Effector memory CD4-positive, alpha-beta T cell (primary cell): ENCODE data around the gene TUBB1.

Experiments used
- DNase-seq, 3 donors: peaks; one replicate each; pipeline ENCODE4 v3.0.0-alpha.2; 2020
- H3K27ac ChIP-seq: 2 replicates; pipeline ENCODE4 v1.7.0; 2013; ENCODE audit warnings: mild to moderate bottlenecking, low read length, moderate library complexity; ENCODE audit not compliant: insufficient read depth, poor library complexity, severe bottlenecking
- H3K27me3 ChIP-seq: replicated peaks from 2 replicates; pipeline ENCODE4 v1.7.0; 2013; ENCODE audit warnings: mild to moderate bottlenecking, low read length; ENCODE audit not compliant: insufficient read depth, control insufficient read depth, poor library complexity, severe bottlenecking
- H3K36me3 ChIP-seq: 2 replicates; pipeline ENCODE4 v1.7.0; 2013; ENCODE audit warnings: mild to moderate bottlenecking, low read length, moderate library complexity; ENCODE audit not compliant: control insufficient read depth, insufficient read depth
- H3K4me1 ChIP-seq: 2 replicates; pipeline ENCODE4 v1.7.0; 2013; ENCODE audit warnings: low read length, mild to moderate bottlenecking; ENCODE audit not compliant: control insufficient read depth, insufficient read depth, poor library complexity, severe bottlenecking
- H3K4me3 ChIP-seq: 2 replicates; pipeline ENCODE4 v1.7.0; 2013; ENCODE audit warnings: low read length, low read depth, mild to moderate bottlenecking; ENCODE audit not compliant: insufficient read depth, poor library complexity, severe bottlenecking
- H3K9me3 ChIP-seq: 2 replicates; pipeline ENCODE4 v1.7.0; 2013; ENCODE audit warnings: mild to moderate bottlenecking, low read length, moderate library complexity; ENCODE audit not compliant: control insufficient read depth
- total RNA-seq, 3 donors: gene quantifications; one replicate each; lab custom pipeline; 2026; lab: John Stamatoyannopoulos, UW

TUBB1 gene
- total RNA-seq = 0 to 0.17 (median 0) reads per million in 3 donors

DNA sequence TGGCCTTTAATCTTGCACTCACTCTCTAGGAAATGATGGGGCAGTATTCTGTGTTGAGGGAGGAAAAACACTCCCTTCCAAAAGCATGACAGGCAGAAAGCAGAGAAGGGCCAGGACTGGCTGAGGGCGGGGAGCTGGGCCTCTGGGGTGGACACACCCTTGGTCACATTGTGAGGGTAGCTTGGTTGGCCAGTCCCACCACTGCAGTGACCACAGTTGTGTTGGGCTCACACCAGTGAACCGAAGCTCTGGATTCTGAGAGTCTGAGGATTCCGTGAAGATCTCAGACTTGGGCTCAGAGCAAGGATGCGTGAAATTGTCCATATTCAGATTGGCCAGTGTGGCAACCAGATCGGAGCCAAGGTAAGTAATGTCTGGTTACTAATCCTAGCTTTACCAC, at the start of gene TUBB1:
Gene TUBB1, plus strand, starts transcription at position 213 of the 400 bp plus-strand sequence. Its CDS starts 94 bp downstream, at position 307.
- Histone ChIP-seq H3K27me3 (no peaks in the 10 kb centered on the region), H3K9me3 (no peaks in the 10 kb centered on the region), H3K27ac (no peak within 1 kb of the TSS), H3K4me1 (peaks cover 4% of the 10 kb centered on the region), H3K36me3 (peaks cover 17% of the 10 kb centered on the region), H3K4me3 (no peak within 1 kb of the TSS)
- no peak for DNase-seq

- Histone ChIP-seq H3K9me3 (no peaks in the 10 kb centered on the region), H3K27me3 (no peaks in the 10 kb centered on the region), H3K4me1 (no peaks in the 10 kb centered on the region), H3K27ac (no peak overlapping the region), H3K4me3 (no peak overlapping the region), H3K36me3 (no peaks in the 10 kb centered on the region)
- DNase-seq = no peak
Measured at GRCh38 chr20:58969439-58969838, 49.8 kb upstream of the TUBB1 start.

DNA sequence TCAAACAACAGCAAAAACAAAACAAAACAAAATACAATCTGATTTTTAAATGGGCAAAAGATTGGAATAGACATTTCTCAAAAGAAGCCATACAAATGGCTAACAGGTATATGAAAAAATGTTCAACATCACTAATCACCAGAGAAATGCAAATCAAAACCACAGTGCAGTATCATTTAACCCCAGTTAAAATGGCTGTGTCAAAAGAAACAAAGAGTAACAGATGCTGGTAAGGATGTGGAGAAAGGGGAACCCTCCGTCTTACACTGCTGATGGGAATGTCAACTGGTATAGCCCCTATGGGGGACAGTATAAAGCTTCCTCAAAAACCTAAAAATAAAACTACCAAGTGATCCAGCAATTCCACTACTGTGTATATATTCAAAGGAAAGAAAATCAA, 49.1 kb upstream of the TUBB1 start:
- Histone ChIP-seq H3K4me1 (no peaks in the 10 kb centered on the region), H3K27me3 (no peaks in the 10 kb centered on the region), H3K36me3 (no peaks in the 10 kb centered on the region), H3K9me3 (no peaks in the 10 kb centered on the region), H3K27ac (no peak overlapping the region), H3K4me3 (no peak overlapping the region)
- DNase-seq = no peak

DNA sequence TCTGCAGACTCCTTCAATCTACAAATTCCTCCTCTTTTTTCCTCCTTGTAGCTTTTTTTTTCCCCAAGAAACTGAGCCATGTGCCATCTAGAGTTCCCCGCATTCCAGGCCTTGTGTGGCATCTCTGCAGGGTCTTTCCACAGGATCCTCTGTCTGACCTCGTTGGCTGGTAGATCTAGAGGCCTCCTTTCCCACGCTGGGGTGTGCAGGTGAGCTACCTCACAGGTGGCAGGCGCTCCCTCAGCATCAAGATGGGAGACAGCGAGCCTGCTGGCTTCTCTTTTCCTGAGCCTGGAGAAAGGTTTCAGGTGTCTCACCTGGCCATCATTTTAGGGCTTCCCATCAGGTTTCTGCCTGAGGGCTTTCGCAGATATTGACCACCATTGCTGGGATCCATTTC, 47.8 kb upstream of the TUBB1 start:
- Histone ChIP-seq H3K4me1 (no peaks in the 10 kb centered on the region), H3K36me3 (no peaks in the 10 kb centered on the region), H3K9me3 (no peaks in the 10 kb centered on the region), H3K27ac (no peak overlapping the region), H3K27me3 (no peaks in the 10 kb centered on the region), H3K4me3 (no peak overlapping the region)
- no peak for DNase-seq

DNA sequence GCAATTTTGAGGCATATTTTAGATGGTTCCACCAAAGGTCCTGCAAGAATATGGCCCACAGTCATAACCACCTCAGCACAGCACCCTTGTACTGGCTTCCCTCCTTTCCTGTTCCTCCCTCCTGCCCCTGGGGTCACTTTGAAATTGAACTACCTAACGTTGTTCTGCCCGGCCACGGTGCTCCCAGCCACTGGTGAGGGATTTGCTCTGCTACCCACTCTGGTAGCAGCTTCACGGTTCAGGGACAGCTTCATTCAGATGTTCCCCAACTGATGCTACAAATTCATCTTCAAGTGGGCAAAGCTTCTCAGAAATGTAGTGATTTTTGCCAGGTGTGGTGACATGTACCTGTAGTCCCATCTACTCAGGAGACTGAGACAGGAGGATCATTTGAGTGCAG, 46.0 kb upstream of the TUBB1 start:
- Histone ChIP-seq H3K27ac (no peak overlapping the region), H3K4me3 (no peak overlapping the region), H3K4me1 (no peaks in the 10 kb centered on the region), H3K36me3 (no peaks in the 10 kb centered on the region), H3K27me3 (no peaks in the 10 kb centered on the region), H3K9me3 (no peaks in the 10 kb centered on the region)
- DNase-seq = no peak

- Histone ChIP-seq H3K27ac (no peak overlapping the region), H3K4me1 (no peaks in the 10 kb centered on the region), H3K9me3 (no peaks in the 10 kb centered on the region), H3K4me3 (no peak overlapping the region), H3K36me3 (no peaks in the 10 kb centered on the region), H3K27me3 (no peaks in the 10 kb centered on the region)
- no peak for DNase-seq
Measured at GRCh38 chr20:58973866-58974265, 45.4 kb upstream of the TUBB1 start.

DNA sequence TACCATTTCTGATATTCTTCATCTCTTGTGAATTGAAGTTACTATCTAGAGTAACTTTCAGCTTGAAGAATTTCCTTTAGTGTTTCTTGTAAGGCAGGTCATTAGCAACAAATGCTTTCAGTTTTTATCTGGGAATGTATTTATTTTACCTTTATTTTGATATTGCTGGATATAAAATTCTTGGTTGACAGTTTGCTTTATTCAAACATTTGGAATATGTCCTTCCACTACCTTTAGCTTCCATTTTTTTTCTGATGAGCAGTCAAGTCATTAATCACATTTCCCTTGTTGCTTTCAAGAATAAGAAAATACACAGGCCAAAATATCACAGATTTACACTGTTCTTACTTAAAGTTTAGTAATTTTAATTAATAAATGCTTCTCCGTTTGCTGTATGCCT, 43.9 kb upstream of the TUBB1 start:
- Histone ChIP-seq H3K4me1 (no peaks in the 10 kb centered on the region), H3K4me3 (no peak overlapping the region), H3K9me3 (no peaks in the 10 kb centered on the region), H3K36me3 (no peaks in the 10 kb centered on the region), H3K27me3 (no peaks in the 10 kb centered on the region), H3K27ac (no peak overlapping the region)
- DNase-seq = no peak

GRCh38 chr20:58976061-58976730, 43.0 kb upstream of the TUBB1 start:
- Histone ChIP-seq H3K36me3 (no peaks in the 10 kb centered on the region), H3K4me1 (peaks cover 3% of the 10 kb centered on the region), H3K27me3 (no peaks in the 10 kb centered on the region), H3K4me3 (no peak overlapping the region), H3K27ac (no peak overlapping the region), H3K9me3 (no peaks in the 10 kb centered on the region)
- no peak for DNase-seq

- no peaks in the 10 kb centered on the region for H3K27me3 ChIP-seq
- no peak for DNase-seq
- no peak overlapping the region for H3K27ac ChIP-seq
- H3K9me3 ChIP-seq = no peaks in the 10 kb centered on the region
- H3K4me1 ChIP-seq = peaks cover 12% of the 10 kb centered on the region
- no peaks in the 10 kb centered on the region for H3K36me3 ChIP-seq
- H3K4me3 ChIP-seq = no peak overlapping the region
Measured at GRCh38 chr20:58978351-58979190, 40.7 kb upstream of the TUBB1 start.
